Glomerular visceral epithelial cell (primary cell): ENCODE data around the gene POGLUT2.
"Not testable (repeated sequence)": the region's sequence is repeated elsewhere in the genome, so short reads cannot be mapped to it uniquely, and the experiment has no call there.

Experiments used
- DNase-seq: peaks from one replicate; pipeline ENCODE4 v3.0.0-alpha.2; 2016; ENCODE audit errors: extremely low spot score

The POGLUT2 gene

GRCh38 chr13:102807699-102808098, 8.9 kb upstream of the POGLUT2 start:
- DNase-seq = no peak

GRCh38 chr13:102805680-102806079, 6.9 kb upstream of the POGLUT2 start:
- DNase-seq = no peak

GRCh38 chr13:102800145-102801041, 1.6 kb upstream of the POGLUT2 start:
- DNase-seq = peak; percentile 82

- no peak for DNase-seq
Measured at GRCh38 chr13:102799426-102800144, 809 bp upstream of the POGLUT2 start.

- DNase-seq = no peak
Measured at GRCh38 chr13:102793611-102794355, 5.0 kb downstream of the POGLUT2 start.

- DNase-seq = no peak
Measured at GRCh38 chr13:102792396-102792795, 6.4 kb downstream of the POGLUT2 start.

GRCh38 chr13:102788683-102789082, 10.1 kb downstream of the POGLUT2 start:
- no peak for DNase-seq

- no peak for DNase-seq
Measured at GRCh38 chr13:102784483-102784882, 14.3 kb downstream of the POGLUT2 start.

- no peak for DNase-seq
Measured at GRCh38 chr13:102781591-102781990, 17.2 kb downstream of the POGLUT2 start.

GRCh38 chr13:102780656-102781055, 18.1 kb downstream of the POGLUT2 start:
- not testable (repeated sequence) for DNase-seq

GRCh38 chr13:102779436-102780159, 19.2 kb downstream of the POGLUT2 start:
- DNase-seq = no peak

GRCh38 chr13:102777736-102778135, 21.0 kb downstream of the POGLUT2 start:
- DNase-seq = no peak

GRCh38 chr13:102776271-102776670, 22.5 kb downstream of the POGLUT2 start:
- no peak for DNase-seq

GRCh38 chr13:102774591-102775520, 23.9 kb downstream of the POGLUT2 start:
- no peak for DNase-seq

GRCh38 chr13:102774214-102774568, 24.6 kb downstream of the POGLUT2 start:
- no peak for DNase-seq

- DNase-seq = peak; percentile 91
Measured at GRCh38 chr13:102773441-102774213, 25.1 kb downstream of the POGLUT2 start, which contains the start of gene TEX30. Gene TEX30, minus strand, starts transcription at chr13:102773786. Its CDS starts 3,760 bp downstream, at chr13:102770026.

GRCh38 chr13:102772042-102772425, 26.7 kb downstream of the POGLUT2 start:
- no peak for DNase-seq

- no peak for DNase-seq
Measured at GRCh38 chr13:102771298-102772041, 27.3 kb downstream of the POGLUT2 start.

GRCh38 chr13:102770435-102770834, 28.3 kb downstream of the POGLUT2 start:
- no peak for DNase-seq
